Fibroblast of lung (primary cell): ENCODE results near the gene ANO10.

Source experiments
- CTCF ChIP-seq, 2 donors: IDR thresholded peaks in 1 of 2; conservative IDR thresholded peaks in 1 of 2; 1 replicate in 1 of 2; 2 replicates in 1 of 2; pipeline ENCODE4 v1.5.1; 2011 to 2012; ENCODE audit warnings: low read length in 2 of 2, control low read depth in 1 of 2, inconsistent platforms in 1 of 2, low read depth in 1 of 2, mild to moderate bottlenecking in 1 of 2
- EZH2 ChIP-seq: IDR thresholded peaks from 2 replicates; pipeline ENCODE4 v1.5.1; 2012; ENCODE audit warnings: low read length, control low read depth, mild to moderate bottlenecking; ENCODE audit errors: missing control alignments

GRCh38 chr3:43373560-43373928 lies 248.3 kb downstream of the ANO10 start:
- TF ChIP-seq CTCF (conservative IDR thresholded peaks at IDR 0.05 in 1 of 2, IDR thresholded peaks at IDR 0.05 in 1 of 2; ENCODE audit: low read depth in 1 of 2, low read length in 2 of 2): no peak
- TF ChIP-seq EZH2: no peak
